ENCODE measurements around the gene CSNK1G2.

DNA sequence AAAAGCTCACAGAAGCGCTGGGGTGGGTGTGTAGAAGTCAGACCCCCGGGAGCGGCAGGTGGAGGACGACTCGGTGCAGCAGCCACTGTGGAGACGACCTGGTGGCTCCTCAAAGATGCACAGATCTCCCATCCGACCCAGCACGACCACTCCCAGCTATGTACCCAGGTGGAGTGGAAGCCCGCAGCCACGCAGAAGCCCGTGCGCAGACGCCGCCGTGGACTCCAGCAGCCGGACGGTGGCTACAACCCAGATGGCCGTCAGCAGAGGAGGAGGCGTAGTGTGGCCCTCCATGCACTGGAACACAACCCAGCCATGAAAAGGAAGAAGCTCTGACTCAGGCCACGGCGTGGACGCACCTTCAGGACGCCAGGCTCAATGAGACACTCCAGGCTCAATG, 21.7 kb downstream of the CSNK1G2 start:
- TF ChIP-seq, protein P1, sequence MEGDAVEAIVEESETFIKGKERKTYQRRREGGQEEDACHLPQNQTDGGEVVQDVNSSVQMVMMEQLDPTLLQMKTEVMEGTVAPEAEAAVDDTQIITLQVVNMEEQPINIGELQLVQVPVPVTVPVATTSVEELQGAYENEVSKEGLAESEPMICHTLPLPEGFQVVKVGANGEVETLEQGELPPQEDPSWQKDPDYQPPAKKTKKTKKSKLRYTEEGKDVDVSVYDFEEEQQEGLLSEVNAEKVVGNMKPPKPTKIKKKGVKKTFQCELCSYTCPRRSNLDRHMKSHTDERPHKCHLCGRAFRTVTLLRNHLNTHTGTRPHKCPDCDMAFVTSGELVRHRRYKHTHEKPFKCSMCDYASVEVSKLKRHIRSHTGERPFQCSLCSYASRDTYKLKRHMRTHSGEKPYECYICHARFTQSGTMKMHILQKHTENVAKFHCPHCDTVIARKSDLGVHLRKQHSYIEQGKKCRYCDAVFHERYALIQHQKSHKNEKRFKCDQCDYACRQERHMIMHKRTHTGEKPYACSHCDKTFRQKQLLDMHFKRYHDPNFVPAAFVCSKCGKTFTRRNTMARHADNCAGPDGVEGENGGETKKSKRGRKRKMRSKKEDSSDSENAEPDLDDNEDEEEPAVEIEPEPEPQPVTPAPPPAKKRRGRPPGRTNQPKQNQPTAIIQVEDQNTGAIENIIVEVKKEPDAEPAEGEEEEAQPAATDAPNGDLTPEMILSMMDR (IDR thresholded peaks at IDR 0.05): no peak
- TF ChIP-seq POLR2A (IDR thresholded peaks at IDR 0.05) (no peak), POLR2AphosphoS5 (IDR thresholded peaks at IDR 0.05) (no peak)
